Neural progenitor cell (in vitro differentiated cells): ENCODE results near the gene KCNK17.

Experiments used
- CTCF ChIP-seq: fragments of 200-600 bp; sonication (generic); IDR thresholded peaks from 2 replicates; pipeline ENCODE4 v1.5.1; 2017; ENCODE audit warnings: antibody characterized with exemption, mild to moderate bottlenecking
- EZH2 ChIP-seq: fragments of 200-600 bp; sonication (generic); IDR thresholded peaks from 2 replicates; pipeline ENCODE4 v1.6.1; 2017; ENCODE audit warnings: antibody characterized with exemption, mild to moderate bottlenecking, moderate library complexity
- EZH2phosphoT487 ChIP-seq: fragments of 200-600 bp; sonication (generic); IDR thresholded peaks from 2 replicates; pipeline ENCODE4 v1.6.1; 2017; ENCODE audit warnings: antibody characterized with exemption

GRCh38 chr6:39338397-39338796 is 24.2 kb upstream of the KCNK17 start:
- TF ChIP-seq CTCF: no peak
- no peak for TF ChIP-seq EZH2
- no peak for TF ChIP-seq EZH2phosphoT487
